NOMO-1 (cell line): ENCODE results near the gene FAM120B.

Experiments
- DNase-seq, 2 experiments: peaks; one replicate each; lab custom pipeline; 2025; ENCODE audit not compliant: unreplicated experiment in 2 of 2; lab: John Stamatoyannopoulos, UW

FAM120B gene

DNA sequence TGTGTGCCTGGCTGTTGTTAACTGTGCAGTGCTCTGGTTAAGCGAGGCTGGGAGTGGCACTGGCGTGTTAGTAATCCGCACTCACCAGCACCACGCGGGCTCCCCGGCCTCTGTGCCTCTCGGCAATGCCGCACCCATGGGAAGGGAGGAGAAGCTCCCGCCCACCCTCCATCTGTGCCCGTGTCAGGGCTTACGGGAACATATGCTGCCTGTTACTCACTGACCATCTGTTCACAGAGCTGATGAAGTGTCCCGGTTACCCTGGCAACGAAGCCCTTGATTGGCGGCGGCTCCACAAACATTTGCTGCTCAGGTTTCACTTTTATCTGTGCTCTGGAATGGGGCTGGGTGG, 131.8 kb downstream of the FAM120B start:
- no peak for DNase-seq

DNA sequence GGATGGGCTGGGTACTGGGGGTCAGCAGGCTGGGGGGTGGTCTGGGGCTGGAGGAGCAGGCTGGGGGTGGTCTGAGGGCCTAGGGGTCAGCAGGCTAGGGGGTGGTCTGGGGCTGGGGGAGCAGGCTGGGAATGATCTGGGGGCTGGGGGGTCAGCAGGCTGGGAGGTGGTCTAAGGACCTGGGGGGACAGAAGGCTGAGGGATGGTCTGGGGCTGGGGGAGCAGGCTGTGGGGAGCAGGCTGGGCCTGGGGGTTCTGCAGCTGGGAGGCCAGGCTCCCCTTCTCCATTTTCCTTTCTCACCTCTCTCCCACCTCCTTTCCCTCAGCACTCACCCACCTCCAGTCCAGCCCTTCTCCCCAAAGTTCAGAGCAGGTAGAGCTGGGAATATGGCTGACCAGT, 132.3 kb downstream of the FAM120B start:
- no peak for DNase-seq

DNA sequence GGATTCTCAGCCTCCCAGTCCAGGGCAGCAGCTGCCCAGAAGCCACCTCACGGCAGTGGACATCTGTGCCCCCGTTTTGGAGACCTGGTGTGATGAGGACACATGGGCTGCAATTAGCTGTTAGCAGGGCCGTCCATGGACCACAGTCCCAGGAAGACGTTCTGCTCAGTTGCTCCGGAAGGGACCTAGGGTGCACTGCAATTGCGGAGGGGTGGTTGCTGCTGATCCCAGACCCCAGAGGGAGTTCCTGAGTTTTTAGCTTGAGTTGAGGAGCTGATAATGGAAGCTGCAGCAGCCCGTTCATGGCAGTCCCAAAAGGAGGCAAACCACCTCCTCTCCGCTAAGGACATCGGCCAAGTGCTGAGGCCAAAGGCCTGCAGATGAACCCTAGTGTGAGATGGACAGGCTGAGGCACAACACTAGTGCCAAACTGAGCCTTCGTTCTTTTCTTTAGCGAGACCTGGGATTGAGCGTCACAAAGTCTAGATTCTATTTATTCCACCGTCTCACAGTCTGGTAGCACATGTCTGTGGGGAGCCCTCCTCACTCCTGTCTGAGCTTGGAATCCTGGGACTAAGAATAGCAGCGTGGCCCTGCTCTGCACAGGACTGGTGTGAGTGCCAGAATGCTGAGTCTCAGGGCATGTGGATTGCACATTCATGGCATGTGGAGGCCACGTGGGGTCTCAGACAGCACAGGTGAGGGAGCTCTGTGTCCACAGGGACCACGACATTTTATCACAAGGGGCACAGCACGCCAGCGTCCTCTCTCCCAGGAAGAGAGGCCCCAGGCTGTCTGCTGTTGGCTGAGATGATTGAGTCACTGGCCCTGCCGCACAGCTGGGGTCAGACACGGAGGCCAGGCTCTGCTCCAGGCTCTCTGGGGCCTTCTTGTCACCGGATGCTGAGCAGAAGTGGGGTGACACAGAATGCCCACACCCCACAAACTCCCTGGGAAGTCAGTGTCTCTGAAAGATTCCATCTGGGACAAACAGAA, 133.1 kb downstream of the FAM120B start:
- DNase-seq: no peak

DNA sequence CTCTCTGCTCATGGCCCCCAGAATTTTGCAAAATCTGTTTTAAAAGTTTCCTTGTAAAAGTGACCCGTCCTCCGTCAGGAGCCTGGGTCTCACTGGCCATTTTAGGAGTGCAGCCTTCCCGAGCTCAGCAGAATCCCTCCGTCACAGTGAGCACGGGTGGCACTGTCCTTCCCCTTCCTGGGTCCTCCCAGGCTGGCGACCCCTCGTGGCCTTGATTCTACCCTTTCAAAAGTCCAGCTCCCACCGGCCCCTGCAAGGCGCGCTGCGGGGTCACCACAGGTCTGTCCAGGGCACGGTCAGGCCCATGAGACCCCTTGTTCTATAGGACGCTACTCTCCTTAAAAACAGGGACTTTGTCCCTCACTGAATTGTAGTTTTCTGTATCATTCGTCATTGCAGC, 133.9 kb downstream of the FAM120B start:
- DNase-seq: no peak

DNA sequence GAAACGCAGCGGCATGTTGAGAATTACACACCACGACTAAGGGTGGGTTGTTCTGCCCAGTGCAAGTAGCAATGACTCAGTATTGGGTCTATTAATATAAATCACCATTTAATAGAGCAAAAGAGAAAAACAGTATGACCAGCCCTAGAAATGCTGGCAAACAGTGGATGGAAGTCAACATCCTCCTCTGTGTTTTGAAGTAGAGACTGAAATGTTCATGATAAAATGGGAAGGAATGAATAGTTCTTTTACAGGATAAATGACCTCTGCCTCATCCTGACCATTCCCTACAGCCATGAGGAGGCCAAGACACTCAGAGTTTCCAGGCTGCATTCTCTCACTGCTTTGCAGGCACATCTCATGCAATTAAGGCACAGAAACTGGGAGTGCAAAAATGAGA, 134.8 kb downstream of the FAM120B start:
- no peak for DNase-seq

DNA sequence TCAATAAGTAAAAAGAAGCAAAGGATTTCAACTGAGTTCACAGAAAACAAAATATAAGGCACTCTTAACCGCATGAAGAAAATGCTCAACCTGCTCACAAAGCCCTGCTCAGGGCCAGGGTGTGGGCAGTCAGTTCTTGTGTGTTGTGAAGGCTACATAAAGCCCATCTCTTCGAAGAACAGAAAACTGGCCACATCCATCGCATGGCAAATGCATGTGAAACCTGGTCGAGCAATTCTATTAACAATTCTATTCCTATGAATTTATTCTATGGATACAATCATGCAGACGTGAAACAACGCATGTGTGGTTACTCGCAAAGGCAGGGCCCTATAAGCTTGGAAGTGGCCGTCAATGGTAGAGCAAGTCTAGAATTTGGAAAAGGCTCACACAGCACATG, 136.0 kb downstream of the FAM120B start:
- DNase-seq: no peak

DNA sequence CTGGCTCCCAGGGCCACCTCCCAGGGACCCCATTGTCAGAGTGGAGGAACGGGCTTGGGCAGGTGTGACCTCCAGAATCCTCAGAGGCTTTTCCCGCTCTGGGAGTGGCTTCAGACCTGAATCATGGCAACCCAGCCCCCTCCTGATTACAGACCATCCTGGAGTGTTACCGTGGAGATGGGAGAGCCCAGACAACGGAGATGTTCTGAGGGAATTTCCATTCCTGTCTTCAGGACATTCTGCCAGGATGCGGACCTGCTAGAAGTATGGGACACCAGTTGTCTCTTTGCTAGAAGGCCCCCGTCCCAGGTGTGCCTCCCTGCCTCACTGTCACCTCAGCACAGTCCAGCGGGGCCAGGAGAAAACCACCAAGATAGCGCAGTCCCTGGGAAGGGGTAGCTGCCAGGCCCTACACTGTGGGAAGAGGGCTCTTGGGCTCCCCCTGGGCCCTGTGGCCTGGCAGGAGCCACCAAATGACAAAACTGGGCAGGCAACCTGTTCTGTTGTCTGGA, 136.6 kb downstream of the FAM120B start:
- DNase-seq: no peak

DNA sequence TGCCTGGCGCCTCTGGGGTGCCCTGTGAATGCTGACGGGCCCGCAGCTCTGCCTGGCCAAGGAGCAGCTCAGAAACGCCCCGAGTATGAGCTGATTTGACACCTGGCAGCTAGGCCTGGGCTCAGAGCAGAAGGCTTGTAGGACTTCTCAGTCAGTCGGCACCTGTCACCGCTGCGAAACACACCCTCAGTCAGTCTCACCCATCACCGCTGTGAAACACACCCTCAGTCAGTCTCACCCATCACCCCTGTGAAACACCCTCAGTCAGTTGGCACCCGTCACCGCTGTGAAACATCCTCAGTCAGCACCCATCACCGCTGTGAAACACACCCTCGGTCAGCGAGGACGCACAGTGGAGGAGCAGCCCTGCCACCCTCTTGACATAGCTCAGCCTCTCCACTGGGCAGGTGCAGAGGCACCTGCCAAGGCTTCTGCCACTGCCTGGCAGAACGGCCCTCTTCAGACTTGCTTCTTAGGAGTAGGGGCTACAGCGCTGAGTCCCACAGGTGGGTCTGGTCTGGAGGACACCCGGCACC, 137.6 kb downstream of the FAM120B start:
- no peak for DNase-seq

DNA sequence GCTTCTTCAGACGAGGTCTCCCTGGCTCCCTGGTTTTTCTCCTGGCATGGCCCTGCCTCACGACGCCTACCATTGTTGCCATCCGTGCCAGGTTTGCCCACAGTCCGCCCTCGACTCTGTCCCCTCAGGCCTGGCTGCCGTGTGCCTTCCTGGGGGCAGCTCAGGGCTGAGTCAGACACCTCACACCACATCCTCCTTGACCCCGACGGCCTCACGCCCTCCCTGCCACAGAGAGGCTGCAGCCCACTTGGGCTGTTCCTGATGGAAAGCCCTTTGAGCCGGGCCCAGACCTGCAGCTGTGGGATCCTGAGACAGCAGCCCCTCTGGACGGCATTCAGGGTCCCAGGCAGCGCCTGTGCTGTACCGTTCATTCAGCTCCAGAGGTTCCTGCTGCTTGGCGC, 138.3 kb downstream of the FAM120B start:
- DNase-seq: no peak

DNA sequence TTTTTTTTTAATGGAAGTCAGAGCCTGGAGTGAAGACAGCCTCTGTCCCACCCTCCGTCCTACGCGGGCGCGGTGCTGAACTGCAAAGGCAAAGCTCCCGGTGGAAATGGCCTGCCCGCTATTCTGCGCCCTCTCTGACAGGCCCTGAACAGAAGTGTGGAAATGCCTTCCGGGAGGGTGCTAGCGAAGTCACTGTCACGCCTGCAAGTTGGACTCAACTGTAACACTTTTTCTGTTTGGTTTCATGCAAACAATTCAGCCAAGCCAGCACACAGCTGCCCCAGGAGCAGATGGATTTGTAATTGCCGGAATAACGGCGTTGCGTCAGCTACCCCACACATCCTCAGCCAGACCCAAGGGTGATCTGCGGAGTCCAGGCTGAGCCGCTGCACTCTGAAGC, 138.9 kb downstream of the FAM120B start:
- DNase-seq: no peak

DNA sequence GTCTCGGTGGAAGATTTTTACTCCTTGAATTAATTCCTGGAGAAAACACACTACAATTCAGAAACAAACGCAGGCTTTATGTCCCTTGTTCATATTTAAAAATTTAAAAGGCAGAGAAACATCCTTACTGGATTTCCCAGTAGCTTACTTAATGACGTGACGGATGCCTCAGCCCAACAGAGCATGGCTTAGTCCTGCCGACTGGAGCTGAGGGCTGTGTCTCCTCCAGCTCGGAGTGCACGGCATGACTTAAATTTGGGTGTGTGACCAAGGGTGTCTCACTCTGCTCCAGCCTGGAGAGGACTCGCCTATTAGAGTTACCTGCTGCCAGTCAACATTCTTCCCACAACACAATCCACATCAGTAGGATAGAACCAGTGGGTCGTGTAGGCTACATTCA, 139.4 kb downstream of the FAM120B start:
- DNase-seq: no peak

DNA sequence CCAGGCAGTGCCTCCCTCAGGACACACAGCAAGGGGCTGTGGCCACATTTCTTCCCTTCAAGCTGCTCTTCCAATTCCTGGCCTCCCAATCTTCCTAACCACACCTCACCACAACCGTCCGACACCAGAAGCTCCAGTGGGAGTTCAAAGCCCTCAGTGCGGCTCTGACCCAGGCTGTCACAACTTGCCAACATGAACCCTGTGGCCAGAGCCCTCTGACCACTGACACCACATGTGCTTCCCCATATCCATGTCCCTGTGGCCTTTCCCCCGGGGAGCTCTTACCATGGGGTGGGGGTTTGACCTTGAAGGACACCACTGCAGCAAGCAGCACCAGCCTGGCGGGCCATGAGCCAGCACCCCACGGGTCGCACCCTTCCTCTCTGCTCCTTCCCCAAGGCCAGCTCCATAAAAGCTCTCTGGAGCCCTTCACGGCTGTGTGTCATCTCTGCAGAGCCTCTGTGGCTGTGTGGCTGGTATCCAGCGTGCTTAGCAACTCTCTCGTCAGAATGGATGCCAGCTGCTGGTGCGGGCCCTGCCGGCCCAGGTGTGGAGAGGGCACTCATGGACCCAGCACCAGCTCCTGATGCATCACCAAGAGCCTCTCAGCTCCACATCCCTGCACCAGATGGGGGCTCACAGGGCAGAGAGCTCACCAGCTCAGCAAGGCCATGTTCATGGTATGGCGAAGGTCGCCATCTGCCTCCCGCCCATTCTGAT, 140.4 kb downstream of the FAM120B start:
- no peak for DNase-seq

DNA sequence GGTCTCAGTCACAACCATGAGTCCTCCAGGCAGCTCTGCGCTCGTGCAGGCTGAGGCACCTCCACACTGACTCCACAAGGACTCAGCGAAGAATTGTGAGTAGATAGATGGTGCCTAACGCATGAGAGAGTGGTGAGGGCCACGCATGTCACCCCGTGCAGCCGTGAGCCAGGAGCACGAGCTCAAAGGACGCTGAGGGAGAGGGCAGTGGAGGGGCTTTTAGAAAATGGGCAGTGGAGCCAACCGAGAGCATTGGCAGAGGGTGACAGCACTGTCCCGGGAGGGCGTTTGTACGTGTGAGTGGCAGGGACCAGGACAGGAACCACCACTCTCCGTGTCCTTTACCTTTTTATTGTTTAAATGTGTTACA, 141.0 kb downstream of the FAM120B start:
- no peak for DNase-seq

DNA sequence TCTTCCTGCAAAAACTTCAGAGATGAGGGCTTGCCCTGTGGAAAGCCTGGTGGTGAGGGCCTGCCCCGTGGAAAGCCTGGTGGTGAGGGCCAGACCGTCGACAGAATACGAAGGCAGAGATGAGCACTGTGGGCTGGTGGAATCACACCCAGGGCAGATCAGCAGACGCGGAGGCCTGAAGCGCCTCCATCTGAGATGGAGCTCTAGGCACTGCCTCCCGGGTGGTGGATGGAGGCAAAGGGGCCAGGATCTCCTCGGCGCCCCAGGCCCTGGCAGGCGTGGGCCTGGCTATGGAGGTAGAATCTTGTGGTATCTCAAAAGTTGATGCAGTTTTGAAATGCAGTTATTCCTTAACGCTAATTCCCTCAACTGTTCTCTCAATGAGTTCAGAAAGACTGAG, 141.8 kb downstream of the FAM120B start:
- DNase-seq: no peak

DNA sequence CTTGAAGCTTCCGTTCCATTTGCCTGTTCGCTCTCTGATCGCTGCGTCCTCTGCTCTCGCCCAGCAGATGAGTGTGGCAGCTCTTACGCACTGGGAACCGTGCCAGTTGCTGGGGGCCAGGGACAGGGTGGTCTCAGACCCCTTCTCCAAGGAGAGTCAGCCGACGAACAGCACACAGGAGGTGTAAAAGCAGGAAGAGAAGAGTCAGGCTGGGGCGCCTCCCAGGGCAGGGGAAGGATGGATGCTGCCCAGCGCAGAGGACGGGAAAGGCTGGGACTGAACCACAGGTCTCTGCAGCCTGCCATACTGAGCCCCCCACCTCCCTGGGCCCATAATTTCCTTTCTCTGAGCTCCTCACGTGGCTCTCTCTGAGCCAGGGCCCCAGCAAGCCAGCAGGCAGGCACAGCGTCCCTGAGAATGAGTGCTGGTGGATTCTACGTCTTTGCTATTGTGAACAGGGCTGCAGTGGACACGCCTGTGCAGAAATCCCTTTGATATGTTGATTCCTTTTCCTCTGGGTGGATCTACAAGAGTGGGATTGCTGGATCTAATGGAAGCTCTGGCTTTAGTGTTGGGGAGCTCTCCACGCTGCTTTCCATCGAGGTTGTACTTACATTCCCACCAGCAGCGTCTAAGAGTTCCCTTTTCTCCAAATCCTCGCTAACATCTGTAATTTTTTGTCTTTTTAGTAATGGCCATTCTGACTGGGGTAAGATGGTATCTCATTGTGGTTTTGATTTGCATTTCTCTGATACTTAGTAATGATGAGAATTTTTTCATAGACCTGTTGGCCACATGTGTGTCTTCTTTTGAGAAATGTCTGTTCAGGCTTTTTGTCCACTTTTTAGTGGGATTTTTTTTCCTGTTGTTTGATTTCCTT, 142.4 kb downstream of the FAM120B start:
- DNase-seq: no peak

DNA sequence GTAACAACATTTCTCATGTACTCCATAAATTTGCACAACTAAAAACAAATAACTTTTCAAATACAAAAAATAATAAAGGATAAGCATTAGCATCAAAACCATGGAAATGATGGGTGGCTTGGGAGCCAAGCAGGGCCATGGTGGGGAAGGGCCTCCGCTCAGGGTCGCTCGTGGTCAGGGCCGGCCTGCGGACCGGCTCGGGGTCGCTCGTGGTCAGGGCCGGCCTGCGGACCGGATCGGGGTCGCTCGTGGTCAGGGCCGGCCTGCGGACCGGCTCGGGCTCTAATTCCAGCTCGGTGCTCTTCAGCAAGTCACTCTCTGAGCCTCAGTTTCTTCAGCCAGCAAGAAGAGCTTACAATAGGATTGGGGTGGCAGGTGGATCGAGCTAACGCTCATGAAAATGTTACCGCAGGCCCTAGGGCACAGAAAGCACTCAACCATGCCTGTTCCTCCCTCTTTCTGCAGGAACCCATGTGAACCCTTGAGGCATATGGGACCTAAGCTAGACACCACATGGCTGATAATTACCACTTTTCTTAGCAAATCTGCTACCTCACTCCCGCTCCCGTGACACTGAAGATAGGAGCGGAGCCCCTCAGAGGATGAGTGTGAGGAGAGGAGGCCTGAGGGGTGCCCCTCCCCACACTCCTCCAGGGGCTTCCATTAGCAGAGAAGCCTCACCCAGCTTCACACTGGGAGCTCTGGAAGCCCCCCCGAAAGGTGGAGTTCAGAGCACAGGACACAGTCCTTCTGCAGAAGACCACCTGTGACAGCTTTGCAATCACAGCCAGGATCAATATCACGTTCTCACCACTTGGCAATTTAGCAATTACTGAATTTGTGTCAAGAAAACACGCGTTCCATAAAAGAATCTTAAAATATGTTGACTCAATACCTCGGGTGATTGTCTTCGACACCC, 143.5 kb downstream of the FAM120B start:
- DNase-seq: no peak

DNA sequence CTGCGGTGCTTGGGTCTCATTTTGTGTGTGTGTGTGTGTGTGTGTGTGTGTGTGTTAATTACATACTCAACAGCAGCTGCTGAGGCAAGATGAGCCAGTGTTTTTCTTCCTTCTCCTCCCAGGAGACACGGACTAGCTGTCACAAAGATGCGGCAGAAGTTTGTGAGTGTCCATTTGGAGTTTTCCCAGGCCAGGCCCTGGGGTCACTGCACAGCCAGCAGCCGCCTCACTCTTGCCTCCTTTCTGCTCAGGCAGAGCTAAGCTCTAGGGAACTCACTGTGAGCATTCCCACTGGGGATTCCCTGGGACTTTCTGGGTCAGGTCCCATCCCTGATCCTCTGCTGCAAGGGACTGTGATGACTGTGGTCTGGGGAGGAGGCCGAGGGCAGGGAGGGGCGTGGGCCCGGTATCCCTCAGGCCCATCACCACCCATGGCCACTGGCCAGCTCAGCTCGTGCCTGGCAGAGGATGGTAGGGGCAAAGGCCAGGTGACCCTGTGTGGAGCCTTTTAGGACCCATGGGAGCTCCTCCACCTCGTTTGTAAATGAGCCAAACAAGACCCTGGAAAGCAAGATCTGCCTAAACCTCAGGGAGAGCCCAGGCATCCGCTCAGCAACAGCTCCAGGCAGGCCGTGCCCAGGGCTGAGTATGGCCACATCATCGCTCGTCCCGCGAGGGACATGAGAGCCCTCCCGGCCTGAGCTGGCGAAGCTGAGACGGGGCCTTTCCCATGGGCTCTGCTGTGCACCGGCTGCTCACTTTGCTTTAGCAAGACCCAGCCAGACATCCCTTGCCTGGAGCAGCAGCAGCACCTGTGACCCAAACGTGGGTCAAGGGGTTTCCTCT, 144.6 kb downstream of the FAM120B start:
- DNase-seq: no peak

DNA sequence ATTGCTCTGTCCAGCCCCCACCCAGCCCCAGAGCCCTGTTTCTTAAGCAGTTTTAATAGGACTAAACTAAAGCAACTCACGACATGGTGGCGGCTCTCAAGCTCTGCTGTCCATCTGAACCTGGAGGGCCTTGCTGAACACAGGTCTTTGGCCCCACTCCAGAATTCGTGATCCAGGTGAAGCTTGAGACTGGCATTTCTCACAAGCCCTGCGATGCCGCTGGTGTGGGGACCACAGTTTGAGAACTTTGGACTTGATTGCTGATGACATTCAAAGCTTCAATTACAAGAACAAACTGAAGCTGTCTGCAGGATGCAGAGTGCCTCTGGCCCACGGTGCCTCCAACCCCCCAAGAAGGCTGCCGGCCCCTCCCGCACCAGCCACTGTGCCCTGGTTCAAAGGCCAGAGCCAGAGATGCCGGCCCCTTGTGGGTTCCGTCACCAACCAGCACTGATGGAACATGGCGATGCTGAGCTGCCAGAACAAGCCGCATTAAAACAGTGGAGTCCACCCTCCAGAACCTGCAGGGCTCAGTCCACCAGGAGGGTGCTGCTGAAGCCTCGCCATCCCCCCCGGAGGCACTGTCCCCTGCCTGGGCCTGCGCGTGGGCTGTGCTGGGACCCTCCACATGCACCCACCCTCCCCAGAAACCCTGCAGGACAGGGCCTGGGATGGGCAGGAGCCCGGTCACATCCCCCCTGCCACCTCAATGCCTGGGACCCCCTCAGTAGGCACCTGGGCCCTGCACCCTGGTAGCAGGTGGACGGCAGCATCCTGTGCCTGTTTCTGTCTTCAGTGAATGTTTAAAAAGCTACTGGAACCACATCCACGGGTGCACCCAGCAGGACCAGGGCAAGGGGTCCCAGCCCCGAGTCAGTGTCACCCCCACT, 145.4 kb downstream of the FAM120B start:
- DNase-seq: no peak
